Urothelium cell line (cell line): Measurements from ENCODE around the gene ACP3.

Experiments used
- DNase-seq: peaks from one replicate; pipeline ENCODE4 v3.0.0; 2011; ENCODE audit warnings: low spot score, mixed read lengths
- FAIRE-seq: peaks from 2 replicates; lab custom pipeline; 2011; peaks lifted over from hg19 to GRCh38; lab: Jason Lieb, UNC

The ACP3 gene

DNA sequence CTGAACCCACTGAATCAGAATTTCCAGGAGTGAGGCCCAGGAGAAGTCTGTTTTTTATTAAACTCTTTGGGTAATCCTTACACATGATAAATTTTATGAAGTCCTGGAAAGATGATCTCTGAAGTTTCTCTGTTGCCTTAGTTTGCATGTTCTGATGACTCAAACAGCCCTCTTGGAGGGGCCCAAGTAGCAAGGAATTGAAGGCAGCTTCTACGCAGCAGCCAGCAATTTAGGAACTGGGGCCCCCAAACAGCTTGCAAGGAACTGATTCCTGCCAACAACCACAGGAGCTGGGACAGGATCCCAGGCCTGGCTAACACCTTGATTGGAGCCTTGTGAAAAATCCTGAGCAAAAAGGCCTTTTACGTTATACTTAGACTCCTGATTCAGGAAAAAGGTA is 5.4 kb upstream of the ACP3 start:
- FAIRE-seq (no peak), DNase-seq (no peak)

DNA sequence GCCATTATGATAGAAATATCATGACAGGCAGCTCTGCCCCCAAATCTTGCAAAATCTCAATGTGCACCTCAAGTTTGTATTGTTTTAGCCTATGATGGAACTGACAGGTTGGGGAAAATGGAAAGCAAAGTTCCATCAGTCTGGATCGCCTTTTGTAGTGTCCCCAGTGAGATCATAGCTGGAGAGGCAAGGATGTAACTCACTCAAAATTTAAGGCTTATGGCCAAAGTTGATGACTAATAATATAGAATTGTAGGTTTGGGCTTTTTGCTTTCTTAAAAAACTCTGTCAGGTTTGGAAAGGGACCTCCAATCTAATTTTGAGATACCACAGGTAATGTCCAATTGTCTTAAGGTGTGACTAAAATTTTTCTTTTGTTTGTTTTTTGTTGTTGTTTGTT is 1.4 kb upstream of the ACP3 start:
- FAIRE-seq (no peak), DNase-seq (no peak)

DNA sequence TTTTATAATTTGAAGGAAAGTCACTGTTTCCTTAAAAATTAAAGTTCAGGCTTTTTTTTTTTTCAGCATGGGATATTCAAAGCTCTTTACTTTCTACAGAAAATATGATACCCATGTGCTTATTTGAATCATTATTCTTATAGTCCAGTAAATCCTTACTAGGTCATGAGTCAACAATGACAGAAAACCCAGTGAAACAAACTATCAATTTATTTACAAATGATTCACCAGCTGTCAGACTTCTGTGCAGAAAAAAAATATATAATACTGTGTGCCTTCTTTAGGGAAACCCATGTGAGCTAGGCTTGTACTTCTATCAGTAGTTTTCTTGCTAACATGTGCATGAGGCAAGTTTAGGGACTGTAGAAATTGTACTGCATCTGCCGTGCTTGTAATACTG is 1.2 kb downstream of the ACP3 start:
- FAIRE-seq (no peak), DNase-seq (no peak)

DNA sequence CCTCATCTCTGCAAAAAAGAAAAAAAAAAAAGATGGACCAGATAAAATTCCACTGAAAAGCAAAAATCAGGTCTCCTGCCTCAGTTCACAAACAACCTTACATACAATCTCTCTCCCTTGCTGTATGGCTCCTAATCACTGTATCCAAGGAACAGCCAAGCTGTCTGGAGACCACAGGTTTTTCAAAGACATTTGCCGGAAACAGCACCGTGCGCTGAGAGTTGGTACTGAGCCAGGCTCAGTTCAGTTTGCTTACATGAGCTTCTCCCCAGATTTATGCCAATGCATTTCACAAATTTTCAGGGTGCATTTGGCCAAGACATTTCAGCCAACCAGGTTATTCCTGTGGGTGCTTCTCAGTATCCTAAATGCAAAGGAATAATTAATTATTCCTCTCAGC is 4.1 kb downstream of the ACP3 start:
- DNase-seq (no peak), FAIRE-seq (no peak)

DNA sequence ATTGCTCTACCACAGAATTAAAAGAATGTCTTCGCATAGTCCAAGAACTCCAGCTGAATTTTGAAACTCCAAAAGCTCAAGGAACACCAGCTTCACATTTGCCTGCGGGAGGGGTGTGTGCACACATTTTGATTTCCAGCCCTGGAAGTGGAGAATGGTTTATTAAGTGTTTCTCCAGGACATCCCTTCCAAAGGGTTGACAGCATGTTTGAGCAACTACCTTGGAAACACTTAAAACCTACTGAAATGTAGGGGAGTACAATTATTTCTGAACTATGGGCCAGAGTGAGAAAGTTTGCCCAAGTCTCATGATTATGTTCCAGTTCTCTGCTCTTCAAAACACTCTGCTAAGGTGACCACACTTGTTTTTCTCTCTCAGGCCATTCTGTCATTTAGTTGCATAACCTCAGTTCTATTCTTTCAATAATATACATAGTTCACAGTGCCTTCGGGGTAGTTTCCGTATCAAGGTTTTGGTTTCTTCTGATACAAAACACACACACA is 7.9 kb downstream of the ACP3 start:
- DNase-seq = no peak

DNA sequence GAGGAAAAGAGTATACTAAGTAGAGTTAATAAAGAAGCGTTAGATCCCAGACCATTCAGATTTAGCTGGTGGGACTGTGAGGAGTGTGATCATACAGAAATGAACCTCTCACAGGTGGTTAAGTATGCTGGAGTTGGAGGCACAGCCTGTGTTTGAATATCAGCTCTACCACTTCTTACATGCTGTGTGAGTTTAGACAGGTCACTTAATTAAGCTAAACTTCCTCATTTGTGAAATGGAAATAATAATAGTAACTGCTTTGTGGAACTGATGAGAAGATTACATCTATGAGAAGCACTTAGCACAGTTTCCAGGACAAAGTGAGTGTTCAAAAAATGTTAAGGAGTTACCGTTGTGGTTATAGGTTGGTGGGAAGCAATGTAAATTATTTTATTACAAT is 8.4 kb downstream of the ACP3 start:
- DNase-seq (no peak), FAIRE-seq (no peak)

More for the DNA sequence above, 7.9 kb downstream of the ACP3 start:
- FAIRE-seq = no peak

DNA sequence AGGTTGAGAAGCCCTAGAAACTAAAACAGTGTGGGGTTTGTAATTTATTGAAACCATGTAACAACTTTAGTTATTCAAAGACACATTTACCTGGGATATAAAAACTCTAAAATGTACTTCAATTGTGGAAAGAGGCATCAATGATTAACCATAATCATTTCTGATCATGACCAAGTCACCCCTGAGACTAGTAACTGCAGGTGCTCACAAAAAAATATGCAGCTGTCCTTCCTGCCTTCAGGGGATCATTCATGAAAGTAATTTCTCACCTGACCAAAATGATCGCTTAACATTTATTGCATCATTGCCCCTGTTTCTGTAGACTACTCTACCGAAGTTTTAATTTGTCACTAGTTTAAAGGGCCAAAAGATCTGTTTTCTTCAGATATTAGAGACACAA is 9.0 kb downstream of the ACP3 start:
- FAIRE-seq = no peak

DNA sequence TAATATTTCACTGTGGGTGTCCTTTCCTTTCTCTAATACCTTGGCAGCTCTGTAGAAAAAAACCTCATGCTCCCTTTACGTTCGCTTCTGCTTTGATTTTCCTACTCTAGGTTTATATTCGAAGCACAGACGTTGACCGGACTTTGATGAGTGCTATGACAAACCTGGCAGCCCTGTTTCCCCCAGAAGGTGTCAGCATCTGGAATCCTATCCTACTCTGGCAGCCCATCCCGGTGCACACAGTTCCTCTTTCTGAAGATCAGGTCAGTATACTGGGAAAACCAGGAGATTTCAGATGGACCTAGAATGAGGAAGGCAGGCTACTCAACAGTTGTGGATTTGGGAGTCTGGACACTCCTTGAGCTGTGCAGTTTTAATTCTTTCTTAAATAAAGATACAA is 14.9 kb downstream of the ACP3 start:
- DNase-seq (no peak), FAIRE-seq (no peak)

More for the DNA sequence above, 9.0 kb downstream of the ACP3 start:
- DNase-seq = no peak

DNA sequence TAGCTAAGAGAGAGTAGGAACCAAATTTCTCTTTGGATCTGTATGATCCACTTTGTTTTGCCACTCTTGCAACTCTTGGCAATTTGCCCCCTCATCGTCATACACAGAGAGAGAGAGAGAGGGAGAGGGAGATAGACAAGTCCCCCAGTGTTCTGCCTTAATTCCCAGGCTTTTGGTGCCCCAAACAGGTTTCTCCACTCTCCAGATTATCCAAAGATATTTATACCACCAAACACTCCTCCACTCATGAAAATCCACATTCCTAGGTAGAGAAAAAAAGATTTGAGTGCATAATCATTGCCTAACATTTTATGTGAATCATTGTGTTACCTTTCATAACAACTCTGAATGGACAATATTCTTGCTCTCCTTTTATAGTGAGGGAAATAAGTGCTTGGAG is 15.3 kb downstream of the ACP3 start:
- FAIRE-seq = no peak
- DNase-seq = no peak

DNA sequence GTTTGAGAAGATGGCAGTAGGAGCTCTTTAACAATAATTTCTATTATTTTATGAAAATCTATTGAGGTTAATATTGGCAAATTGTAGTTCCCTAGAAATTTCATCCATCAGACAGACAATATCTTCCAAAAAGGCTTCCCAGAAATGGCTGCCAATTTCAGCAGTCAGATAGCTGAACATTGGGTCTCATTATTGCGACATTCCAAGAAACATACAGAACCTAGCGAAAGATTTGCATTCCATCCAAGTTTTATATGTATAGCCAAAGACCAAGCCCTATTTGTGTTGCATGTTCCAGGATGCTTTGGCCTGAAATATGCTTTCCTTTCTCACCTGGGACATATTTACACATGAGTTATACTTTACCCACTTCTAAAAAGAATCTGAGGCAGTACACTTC is 24.5 kb downstream of the ACP3 start:
- no peak for DNase-seq
- no peak for FAIRE-seq

DNA sequence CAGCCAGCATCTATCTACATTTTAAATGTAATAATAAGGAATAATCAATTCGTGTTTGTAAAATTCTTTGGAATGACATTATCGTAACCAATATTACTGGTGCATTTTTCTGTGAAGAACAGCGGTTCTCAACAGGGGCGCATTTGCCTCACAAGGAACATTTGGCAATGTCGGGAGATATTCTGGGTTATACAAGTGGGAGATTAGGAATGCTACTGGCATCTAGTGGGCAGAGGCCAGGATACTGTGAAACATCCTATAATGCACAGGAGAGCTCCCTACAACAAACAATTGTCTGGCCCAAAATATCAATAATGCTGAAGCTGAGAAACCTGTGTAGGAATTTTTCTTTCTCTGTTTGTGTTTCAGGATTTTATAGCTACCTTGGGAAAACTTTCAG is 25.0 kb downstream of the ACP3 start:
- FAIRE-seq (no peak), DNase-seq (no peak)

DNA sequence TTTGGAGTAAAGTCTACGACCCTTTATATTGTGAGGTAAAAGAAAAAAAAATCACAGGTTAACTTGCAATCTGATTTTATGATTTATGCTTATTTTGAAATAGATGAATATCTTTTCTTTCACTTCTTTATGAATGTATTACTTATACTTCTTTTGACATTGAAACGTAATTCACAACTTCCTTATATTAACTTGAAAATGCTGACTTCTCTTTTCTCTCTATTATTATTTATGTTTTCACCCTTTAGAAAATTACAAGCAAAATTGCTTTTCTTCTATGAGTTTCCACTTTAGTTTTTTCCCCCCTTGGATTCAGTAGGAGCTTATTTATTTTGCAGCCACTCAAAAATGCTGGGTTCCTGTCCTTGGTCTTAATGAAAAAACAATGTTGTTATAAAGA is 25.4 kb downstream of the ACP3 start:
- DNase-seq = no peak
- FAIRE-seq = no peak

DNA sequence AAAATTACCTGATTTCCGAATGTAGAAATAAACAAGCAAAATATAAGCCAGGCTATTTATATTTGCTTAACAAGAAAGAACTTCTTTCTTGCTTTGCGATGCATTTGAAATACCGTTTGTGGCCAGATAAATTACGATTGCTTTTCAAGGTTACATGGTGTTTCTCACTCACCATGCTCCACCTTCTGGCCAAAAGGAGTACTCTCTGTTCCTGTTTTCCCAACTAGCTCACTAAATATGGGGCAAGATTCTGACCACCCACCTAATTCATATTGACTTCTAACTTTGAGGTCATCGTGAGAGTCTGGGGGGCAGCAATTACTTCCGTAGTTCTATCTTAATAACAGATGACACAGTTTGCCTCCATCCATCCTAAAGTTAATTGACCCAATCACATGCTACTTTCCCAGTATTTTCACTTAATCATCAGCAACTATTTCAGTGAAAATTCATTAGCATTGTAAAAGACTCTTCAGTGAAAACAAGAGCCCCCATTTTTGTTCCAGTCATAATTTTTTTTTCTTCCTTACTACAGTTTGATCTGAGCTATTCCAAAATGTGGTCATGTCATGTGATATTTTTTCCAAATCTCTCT is 25.9 kb downstream of the ACP3 start:
- peak; percentile 33 for DNase-seq
- no peak for FAIRE-seq

DNA sequence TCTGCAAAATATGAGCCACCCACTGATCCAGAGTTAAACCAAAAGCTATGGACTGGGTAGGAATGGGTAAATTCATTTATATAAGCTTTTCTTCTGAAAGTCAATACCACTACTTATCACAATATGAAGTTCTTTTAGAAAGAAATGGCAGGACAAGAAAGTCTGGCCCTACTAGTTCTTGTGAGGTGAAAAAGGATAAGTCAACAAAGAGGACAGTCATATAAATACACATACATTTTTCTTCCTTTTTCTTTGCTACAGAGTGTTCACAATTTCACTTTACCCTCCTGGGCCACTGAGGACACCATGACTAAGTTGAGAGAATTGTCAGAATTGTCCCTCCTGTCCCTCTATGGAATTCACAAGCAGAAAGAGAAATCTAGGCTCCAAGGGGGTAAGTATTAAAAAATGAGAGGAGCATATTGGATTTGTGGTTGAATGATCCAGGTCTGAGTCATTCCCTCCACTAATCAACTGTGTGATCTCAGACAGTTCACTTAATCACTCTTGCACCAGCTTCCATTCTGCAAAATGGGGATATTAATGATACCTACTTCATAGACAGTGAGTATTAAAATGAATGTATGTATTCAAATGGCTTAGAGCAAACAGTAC is 27.6 kb downstream of the ACP3 start:
- FAIRE-seq (peak; percentile 23), DNase-seq (no peak)

DNA sequence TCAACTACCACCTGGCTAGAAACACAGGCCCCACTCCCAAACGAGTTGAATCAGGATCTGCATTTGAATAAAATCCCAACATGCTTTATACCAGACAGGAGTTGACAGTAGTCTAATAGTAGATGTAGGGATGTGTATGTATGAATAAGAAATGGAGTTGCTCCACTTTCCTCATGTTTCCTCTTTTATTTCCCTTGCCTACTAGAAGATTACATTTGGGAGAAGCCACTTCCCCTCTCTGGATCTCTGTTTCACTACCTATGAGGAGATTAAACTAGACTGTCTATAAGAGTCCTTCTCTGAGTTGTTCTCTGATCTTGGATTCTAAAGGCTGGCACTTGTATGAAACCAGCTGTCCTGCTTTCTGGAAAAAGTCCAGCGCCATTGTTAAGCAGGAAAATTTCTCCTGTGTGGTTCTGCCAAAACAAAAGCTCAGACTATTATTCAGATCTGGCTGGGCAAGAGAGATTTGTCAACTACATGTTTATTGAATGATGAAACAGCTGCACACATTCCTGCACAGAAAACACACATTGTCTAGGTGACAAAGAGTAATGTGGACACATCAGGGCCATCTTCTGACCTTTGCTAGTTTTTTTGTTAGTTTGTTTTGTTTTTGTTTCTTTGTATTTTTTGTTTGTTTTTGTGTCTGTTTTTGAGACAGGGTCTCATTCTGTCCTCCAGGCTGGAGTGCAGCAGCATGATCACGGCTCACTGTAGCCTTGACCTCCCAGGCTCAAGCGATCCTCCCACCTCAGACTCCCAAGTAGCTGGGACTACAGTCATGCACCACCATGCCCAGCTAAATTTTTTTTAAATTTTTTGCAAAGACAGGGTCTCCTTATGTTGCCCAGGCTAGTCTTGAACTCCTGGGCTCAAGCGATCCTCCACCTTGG is 29.9 kb downstream of the ACP3 start:
- no peak for FAIRE-seq
- peak; percentile 43 for DNase-seq

DNA sequence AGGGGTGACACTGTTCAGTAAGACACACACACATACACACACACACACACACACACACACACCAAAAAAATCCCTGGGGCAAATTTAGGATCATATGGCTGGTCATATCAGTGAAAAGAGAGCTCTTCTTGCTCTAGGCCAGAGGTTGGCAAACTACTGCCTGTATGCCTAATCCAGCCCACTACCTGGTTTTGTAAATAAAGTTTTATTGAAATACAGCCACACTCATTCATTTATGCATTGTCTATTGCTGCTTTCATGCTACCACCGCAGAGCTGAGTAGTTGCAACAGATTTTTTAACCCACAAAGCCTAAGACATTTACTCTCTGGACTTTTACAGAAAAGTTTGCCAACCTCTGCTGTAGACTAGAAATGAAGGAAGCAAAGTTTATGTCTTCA is 30.6 kb downstream of the ACP3 start:
- DNase-seq = no peak
- no peak for FAIRE-seq

DNA sequence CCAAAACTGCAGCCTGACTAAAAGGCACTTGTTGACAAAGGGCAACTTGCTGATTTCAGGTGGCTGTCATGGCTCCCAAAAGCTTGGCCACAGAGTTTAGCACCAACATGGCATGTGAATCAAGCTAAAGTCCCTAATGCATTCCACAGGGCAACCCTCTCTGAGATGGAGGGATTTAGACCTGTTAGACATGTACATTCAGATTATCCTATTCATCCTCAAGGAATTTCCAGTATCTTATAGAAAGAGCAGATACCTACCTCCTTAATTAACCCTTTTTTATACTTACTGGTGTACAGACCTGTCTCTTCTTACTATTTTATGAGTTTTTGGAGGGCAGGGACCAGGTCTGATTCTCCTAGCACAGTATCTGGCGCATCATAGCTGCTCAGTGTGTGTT is 31.3 kb downstream of the ACP3 start:
- no peak for FAIRE-seq
- DNase-seq = no peak

DNA sequence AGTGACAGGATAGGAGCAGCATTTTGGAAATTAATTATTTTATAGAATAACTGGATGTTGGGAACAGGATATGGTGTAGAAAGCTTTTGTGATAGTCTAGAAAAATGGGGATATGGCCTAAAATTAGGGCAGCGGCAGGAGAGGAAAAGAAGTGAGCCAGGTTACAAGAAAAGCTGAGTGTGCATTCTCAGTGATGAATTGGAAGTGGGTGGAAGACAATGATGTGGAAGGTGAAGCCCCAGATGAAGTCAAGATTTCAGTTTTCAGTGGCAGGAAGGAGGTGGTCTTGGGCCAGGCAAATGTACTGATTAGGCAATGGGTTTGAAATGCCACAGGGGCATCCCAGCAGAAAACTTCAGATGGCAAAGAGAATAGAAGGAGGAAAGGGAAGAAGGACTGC is 33.6 kb downstream of the ACP3 start:
- DNase-seq (no peak), FAIRE-seq (no peak)

DNA sequence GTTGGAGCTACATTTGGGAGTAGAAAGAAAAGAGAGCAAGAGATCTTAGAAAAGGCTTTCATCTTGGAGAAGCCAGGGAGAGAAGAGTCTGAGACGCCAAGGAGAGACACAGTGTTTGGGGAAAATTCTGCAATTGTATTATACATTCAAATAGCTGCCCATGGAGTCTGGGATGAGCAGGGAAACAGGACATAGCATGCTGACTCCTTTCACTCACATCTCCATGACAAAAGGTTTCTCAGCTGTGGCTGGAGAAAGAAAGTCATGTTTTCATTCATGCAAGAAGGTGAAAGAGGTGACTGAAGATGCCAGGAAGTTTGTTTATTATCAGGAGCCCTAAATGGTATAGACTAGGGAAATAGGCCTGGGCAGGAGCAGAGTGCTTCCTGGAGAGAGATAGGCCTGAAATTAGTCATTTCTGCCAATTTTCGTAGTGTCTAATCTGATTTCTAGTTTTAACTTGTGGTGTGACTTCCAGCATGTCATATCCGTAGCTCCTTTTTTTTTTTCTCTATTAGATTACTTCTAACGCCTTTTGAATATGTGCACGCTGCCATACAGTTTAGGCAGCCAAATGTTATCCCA is 34.1 kb downstream of the ACP3 start:
- DNase-seq (no peak), FAIRE-seq (no peak)

DNA sequence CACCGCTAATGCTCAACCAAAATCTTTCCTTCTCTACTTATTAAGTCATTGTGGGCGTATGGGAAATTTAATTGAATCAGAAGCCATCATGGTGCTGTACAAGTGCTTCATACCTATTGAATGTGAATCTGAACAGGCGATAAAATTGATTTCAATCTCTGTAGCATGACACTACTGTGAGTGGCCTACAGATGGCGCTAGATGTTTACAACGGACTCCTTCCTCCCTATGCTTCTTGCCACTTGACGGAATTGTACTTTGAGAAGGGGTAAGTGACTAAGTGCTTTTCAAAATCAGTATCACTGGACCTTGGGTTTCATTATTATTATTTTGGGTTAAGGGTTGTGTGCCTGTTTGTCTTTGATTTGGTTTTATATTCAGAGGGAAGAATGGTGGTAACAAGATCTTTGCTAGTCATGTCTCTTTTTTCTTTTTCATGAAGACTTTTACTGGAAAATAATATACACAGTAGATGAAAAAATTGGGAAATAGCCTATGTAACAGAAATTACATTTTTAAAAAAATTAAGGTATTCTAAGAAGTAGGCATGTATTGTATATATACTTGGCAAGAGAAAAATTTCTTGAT is 35.4 kb downstream of the ACP3 start:
- DNase-seq (peak; percentile 68), FAIRE-seq (no peak)
